ENCODE data around the gene PEAK3.
"Not testable (repeated sequence)": the region's sequence is repeated elsewhere in the genome, so short reads cannot be mapped to it uniquely, and the experiment has no call there.

The PEAK3 gene

GRCh38 chr19:2288818-2289713 is 7.1 kb upstream of the PEAK3 start:
- DNase-seq, result no peak

- DNase-seq, result no peak
These were observed 6.4 kb upstream of the PEAK3 start for GRCh38 chr19:2288338-2288817.

GRCh38 chr19:2287585-2288337 is 5.8 kb upstream of the PEAK3 start:
- no peak for DNase-seq

- no peak for DNase-seq
These were observed 4.6 kb upstream of the PEAK3 start for GRCh38 chr19:2286402-2287140.

GRCh38 chr19:2283835-2284507 is 2.0 kb upstream of the PEAK3 start:
- no peak for DNase-seq

GRCh38 chr19:2282862-2283237 is 875 bp upstream of the PEAK3 start:
- no peak for DNase-seq

GRCh38 chr19:2281265-2282061 is 512 bp downstream of the PEAK3 start:
- not testable (repeated sequence) for DNase-seq

- no peak for DNase-seq
These were observed 1.2 kb downstream of the PEAK3 start for GRCh38 chr19:2280633-2281264.

GRCh38 chr19:2278459-2279158 is 3.4 kb downstream of the PEAK3 start:
- no peak for DNase-seq

- no peak for DNase-seq
These were observed 4.8 kb downstream of the PEAK3 start for GRCh38 chr19:2277138-2277537.

GRCh38 chr19:2276429-2276986 is 5.5 kb downstream of the PEAK3 start:
- DNase-seq, result no peak

GRCh38 chr19:2275588-2276428 is 6.2 kb downstream of the PEAK3 start:
- DNase-seq, result no peak

GRCh38 chr19:2274931-2275535 is 6.9 kb downstream of the PEAK3 start:
- peak; percentile 49 to 63 for DNase-seq

GRCh38 chr19:2274185-2274711 is 7.7 kb downstream of the PEAK3 start:
- DNase-seq, result no peak

GRCh38 chr19:2273356-2274184 is 8.4 kb downstream of the PEAK3 start:
- DNase-seq, result peak; percentile 47 to 61

GRCh38 chr19:2271234-2272103 is 10.5 kb downstream of the PEAK3 start:
- DNase-seq, result no peak
